Epithelial cell of proximal tubule (primary cell): ENCODE data around the gene LRRC43. TPM values are rescaled to one million over a fixed set of nuclear protein-coding genes. Genes with fewer than 3 reads are reported as not detected.
A peak's percentile ranks its signal among the peaks of the same experiment; 100 is the strongest.

Experiments used
- DNase-seq: peaks from one replicate; pipeline ENCODE4 v3.0.0-alpha.2; 2011; ENCODE audit warnings: low read depth
- H3K4me3 ChIP-seq: 2 replicates; pipeline ENCODE4 v1.5.1; 2011; ENCODE audit warnings: low read depth, mild to moderate bottlenecking, low read length
- CTCF ChIP-seq: conservative IDR thresholded peaks from 2 replicates; pipeline ENCODE4 v1.5.1; 2012; ENCODE audit warnings: low read depth, mild to moderate bottlenecking, low read length
- total RNA-seq: library from RNA; depleted of rRNA; stranded (reverse); fragments of >200 nt; gene quantifications from 2 replicates; pipeline ENCODE4 v1.2.3, GENCODE V29; 2015

Gene LRRC43
- total RNA-seq, 1 donor from 2014 or later, result not detected

- no peak overlapping the region for H3K4me3 ChIP-seq
- no peak for DNase-seq
- no peak for TF ChIP-seq CTCF
Measured at GRCh38 chr12:122216445-122216844, 33.5 kb downstream of the LRRC43 start.

GRCh38 chr12:122225683-122226365 is 42.9 kb downstream of the LRRC43 start, which contains the start of gene DIABLO:
Gene DIABLO, minus strand, starts transcription at chr12:122226052. Its CDS starts 38 bp downstream, at chr12:122226014.
- H3K4me3 ChIP-seq, result peak within 1 kb of the TSS; percentile 98
- DNase-seq, result peak; percentile 73
- TF ChIP-seq CTCF, result no peak

- DNase-seq, result no peak
- TF ChIP-seq CTCF, result no peak
- peak overlapping the region; percentile 45 for H3K4me3 ChIP-seq
Measured at GRCh38 chr12:122226366-122227125, 43.6 kb downstream of the LRRC43 start.

GRCh38 chr12:122227341-122227740 is 44.4 kb downstream of the LRRC43 start:
- no peak for TF ChIP-seq CTCF
- H3K4me3 ChIP-seq, result no peak overlapping the region
- no peak for DNase-seq

- no peak for TF ChIP-seq CTCF
- DNase-seq, result no peak
- no peak overlapping the region for H3K4me3 ChIP-seq
Measured at GRCh38 chr12:122228092-122228491, 45.2 kb downstream of the LRRC43 start.

GRCh38 chr12:122230798-122231197 is 47.9 kb downstream of the LRRC43 start:
- no peak for DNase-seq
- no peak overlapping the region for H3K4me3 ChIP-seq
- TF ChIP-seq CTCF, result no peak
